CD1c-positive myeloid dendritic cell (primary cell): Measurements from ENCODE around the gene ERI3.

ENCODE experiments used
- DNase-seq: peaks from one replicate; pipeline ENCODE4 v3.0.0-alpha.2; 2016; ENCODE audit errors: extremely low spot score

The ERI3 gene

GRCh38 chr1:44262816-44263567 is 92.1 kb downstream of the ERI3 start:
- peak; percentile 12 for DNase-seq

DNA sequence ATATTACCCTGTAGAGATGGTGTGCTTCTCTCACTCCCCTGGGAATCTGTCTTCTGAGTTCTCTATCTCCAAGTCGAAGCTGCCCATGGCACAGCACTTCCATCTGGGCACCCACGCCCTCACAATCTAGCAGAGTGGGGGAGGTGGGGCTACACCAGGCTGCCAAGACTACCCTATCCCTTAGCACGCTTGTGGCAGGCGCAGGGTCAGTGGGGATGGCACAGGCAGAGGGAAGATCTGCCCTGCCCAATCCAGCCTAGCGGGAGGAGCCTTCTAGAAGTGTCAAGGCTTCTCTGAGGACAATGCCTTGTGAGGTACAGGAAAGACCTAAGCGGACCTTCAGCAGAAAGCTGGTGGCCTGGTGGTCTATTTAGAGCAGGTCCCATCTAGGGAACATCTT is 92.6 kb downstream of the ERI3 start:
- DNase-seq, result no peak

DNA sequence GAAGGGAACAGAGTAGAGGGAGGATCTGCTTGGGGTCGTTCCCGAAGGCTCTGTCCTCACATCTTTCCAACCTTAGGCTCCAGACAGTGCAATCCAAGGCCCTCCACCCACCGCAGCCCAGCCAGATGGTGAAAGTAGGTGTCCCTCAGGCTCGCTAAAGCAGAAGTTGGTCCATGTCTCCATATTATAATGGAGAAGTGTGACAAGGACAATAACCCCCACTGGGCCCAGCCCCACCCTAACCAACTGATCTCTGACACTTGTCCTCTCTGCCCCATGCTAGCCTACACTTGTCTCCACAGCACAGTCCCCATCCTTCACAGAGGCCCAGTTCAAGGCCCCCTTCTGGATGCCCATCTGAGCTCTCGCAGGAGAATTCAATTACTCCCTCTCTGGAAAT is 93.1 kb downstream of the ERI3 start:
- DNase-seq, result peak; percentile 57

GRCh38 chr1:44261171-44261817 is 93.8 kb downstream of the ERI3 start:
- DNase-seq, result no peak

DNA sequence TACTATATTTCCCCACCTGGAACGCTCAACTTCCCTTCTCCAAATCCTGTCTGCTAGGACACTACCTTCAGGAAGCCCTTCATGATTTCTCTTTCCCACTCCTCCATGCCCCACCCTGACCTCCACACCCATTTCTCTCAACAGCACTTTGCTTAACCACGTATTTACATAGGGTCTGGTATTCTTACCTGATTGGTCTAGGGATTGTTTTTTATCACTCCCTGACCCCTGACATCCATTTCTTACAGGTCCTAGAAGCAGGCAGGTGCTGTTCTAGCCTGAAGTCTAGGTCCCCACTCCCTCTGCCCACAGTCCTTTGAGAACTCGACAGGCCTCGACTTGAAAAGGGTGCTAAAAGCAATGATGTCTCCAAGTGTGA is 94.3 kb downstream of the ERI3 start:
- DNase-seq, result no peak

DNA sequence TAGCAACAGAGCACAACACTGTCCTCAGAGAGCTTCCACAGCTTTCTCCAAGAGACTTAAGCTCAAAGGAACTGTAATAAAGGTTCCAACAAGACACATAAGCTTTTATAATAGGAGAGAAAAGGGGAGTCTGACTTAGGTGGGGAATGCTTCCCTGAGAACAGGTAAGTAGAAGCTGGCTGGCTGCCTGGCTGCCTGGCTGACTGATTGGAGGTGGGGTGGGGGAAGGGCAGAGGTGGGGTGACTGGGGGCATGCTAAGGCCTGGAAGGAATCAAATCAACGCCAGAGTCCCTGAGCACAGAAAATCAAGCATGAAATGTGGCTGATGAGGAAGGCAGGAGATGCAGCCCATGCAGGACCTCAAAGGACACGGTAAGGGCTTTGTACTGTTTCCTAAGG is 96.0 kb downstream of the ERI3 start:
- no peak for DNase-seq

DNA sequence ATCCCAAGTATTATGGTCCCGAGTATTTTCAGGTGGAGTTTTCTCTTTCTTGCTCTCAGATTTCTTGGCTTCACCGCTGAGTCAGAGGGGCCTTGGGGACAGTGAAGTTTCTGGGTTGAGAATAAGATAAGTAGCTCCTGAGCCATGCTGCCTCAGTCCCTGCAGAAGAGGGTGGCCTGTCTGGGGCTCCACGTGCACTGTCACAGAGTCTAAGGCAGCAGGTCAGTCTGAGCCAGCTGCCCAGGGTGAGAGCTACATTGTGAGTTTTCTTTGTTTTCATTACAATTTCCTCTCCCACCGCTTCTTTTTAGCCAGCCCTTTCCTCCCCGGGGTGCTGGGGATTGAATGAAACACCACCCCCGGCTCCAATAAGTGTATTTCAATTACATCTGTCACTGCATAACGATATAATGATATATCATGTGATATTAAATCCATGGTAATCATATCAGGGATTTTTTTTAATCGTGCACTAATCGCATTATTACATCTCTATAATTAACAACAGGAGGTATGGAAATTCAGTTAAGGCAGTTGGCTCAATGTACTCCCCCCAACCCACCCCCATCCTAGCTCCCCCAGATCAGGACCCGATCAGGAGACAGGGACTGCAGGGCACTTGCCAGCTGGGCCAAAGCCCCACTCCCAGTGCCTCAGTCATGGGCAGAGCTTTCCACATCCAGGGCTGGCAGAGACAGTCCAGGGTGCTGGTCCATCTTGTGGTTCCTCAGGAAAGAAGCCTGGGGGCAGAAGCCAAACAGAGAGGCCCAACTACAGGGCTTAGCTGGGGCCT is 98.1 kb downstream of the ERI3 start:
- no peak for DNase-seq

DNA sequence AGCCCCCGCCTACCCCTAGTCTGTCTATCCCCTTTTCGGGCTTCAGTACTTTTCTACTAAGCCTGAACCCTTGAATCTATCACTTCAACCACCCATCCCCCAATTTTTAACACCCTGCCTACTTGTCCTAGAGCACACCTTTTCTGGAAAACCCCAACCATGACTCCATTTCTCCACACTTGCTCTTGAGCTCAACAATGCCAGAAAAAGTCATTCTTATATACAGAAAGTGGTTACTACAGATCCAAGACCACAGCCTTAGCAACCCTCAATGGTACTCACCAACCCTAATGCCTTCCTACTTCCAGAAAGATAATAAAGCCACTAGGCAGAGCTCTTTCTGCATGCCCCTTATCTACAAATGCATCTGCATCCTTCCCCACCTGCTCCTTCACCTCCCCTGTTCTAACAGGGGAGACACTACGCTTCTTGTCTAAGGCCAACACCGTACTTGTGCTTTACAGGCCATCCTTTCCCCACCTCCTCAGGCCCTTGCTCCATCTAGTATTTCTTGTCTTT is 100.6 kb downstream of the ERI3 start:
- no peak for DNase-seq

GRCh38 chr1:44251989-44252671 is 102.9 kb downstream of the ERI3 start:
- DNase-seq, result no peak

GRCh38 chr1:44251486-44251885 is 103.6 kb downstream of the ERI3 start:
- no peak for DNase-seq

GRCh38 chr1:44250068-44250781 is 104.8 kb downstream of the ERI3 start:
- DNase-seq, result no peak

- DNase-seq, result no peak
These were observed 105.5 kb downstream of the ERI3 start for GRCh38 chr1:44249543-44249942.

DNA sequence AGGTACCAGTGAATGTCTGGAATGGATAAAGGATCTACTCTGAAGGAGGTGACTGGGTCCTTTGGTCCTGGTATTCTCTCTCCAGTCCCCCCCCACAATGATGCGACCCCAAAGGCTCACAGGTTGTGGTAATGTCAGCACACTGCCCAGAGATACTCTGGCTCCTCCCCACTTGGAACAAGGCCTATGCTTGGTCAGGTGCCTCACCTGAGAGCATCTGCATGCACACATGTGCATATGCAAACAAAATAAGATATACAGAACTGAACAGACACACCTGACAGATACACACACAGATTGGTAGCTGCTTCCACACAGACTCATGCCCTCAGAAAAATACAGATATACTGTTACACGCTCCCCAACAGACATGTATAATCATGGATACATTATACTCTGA is 108.3 kb downstream of the ERI3 start:
- DNase-seq, result no peak

GRCh38 chr1:44244986-44245385 is 110.1 kb downstream of the ERI3 start:
- no peak for DNase-seq

DNA sequence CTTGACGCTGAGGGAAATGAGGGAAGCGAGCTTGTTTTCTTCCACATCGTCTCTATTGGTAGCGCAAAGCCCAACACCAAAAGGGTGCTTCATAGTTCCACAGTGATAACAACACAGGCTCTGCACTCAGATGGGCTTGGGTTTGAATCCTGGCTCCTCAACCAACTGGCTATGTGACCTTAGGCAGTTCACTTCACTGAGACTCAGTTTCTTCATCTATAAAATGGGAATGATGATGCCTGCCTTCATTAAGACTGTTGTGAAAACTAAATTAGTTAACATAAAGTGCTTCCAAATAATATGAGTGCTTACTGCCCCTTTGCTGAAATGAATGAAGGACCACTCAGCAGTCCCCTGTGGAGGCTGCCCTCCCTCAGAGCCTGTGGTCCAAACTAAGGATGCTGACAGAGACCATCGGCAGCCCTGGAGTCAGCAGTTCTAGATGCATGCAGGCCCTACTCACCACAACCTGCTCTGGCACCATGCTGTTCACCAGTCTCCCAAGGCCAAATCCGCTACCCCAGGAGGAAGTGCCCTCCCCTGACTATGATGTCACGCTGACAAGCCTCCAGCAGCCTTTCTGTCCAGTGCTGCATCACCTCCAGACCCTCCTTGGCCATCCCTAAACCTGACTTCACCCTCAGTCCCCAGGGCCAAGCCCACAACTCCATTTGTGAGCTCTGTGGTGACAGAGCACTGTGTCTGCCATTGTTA is 111.1 kb downstream of the ERI3 start:
- DNase-seq, result no peak

GRCh38 chr1:44242746-44243145 is 112.3 kb downstream of the ERI3 start:
- no peak for DNase-seq

- DNase-seq, result no peak
These were observed 114.0 kb downstream of the ERI3 start for GRCh38 chr1:44240802-44241671.

GRCh38 chr1:44239961-44240371 is 115.1 kb downstream of the ERI3 start:
- no peak for DNase-seq

- no peak for DNase-seq
These were observed 115.6 kb downstream of the ERI3 start for GRCh38 chr1:44239331-44239960.
